Fibroblast of gingiva (primary cell): ENCODE data around the gene DPP4.
A peak's percentile ranks its signal among the peaks of the same experiment; 100 is the strongest.
"Not testable (repeated sequence)": the region's sequence is repeated elsewhere in the genome, so short reads cannot be mapped to it uniquely, and the experiment has no call there.

Source experiments
- DNase-seq: peaks from one replicate; pipeline ENCODE4 v3.0.0-alpha.2; 2011; ENCODE audit warnings: low read depth

Gene DPP4

GRCh38 chr2:161954103-161954502 is 119.9 kb downstream of the DPP4 start:
- no peak for DNase-seq

- DNase-seq: not testable (repeated sequence)
These were observed 120.6 kb downstream of the DPP4 start for GRCh38 chr2:161953367-161953766.

GRCh38 chr2:161952783-161953191 is 121.2 kb downstream of the DPP4 start:
- no peak for DNase-seq

GRCh38 chr2:161947836-161948235 is 126.2 kb downstream of the DPP4 start:
- DNase-seq: no peak

GRCh38 chr2:161947406-161947805 is 126.6 kb downstream of the DPP4 start:
- DNase-seq: no peak

- peak; percentile 1 for DNase-seq
These were observed 127.4 kb downstream of the DPP4 start for GRCh38 chr2:161946489-161947107.

- DNase-seq: peak; percentile 37
These were observed 131.0 kb downstream of the DPP4 start for GRCh38 chr2:161943011-161943410.
